GM13976 (cell line): Measurements from ENCODE around the gene CDH12.

Experiments
- DNase-seq: peaks from one replicate; pipeline ENCODE4 v3.0.0; 2012; ENCODE audit warnings: low spot score
- in situ Hi-C: fragments of 300-500 bp; cut with MboI; formaldehyde crosslinking; loops from one replicate; pipeline ENCODE4 v1.12.0; 2022; ENCODE audit warnings: low sequenced_read_pairs, mixed read lengths, inconsistent platforms; ENCODE audit not compliant: unreplicated experiment
- TF ChIP-seq, protein P1 (sequence below): IDR thresholded peaks from 2 replicates; pipeline ENCODE4 v1.5.1; 2012; ENCODE audit warnings: borderline replicate concordance, mild to moderate bottlenecking; ENCODE audit not compliant: insufficient read depth; ENCODE audit errors: extremely low read depth, missing control alignments, control extremely low read depth

The CDH12 gene

DNA sequence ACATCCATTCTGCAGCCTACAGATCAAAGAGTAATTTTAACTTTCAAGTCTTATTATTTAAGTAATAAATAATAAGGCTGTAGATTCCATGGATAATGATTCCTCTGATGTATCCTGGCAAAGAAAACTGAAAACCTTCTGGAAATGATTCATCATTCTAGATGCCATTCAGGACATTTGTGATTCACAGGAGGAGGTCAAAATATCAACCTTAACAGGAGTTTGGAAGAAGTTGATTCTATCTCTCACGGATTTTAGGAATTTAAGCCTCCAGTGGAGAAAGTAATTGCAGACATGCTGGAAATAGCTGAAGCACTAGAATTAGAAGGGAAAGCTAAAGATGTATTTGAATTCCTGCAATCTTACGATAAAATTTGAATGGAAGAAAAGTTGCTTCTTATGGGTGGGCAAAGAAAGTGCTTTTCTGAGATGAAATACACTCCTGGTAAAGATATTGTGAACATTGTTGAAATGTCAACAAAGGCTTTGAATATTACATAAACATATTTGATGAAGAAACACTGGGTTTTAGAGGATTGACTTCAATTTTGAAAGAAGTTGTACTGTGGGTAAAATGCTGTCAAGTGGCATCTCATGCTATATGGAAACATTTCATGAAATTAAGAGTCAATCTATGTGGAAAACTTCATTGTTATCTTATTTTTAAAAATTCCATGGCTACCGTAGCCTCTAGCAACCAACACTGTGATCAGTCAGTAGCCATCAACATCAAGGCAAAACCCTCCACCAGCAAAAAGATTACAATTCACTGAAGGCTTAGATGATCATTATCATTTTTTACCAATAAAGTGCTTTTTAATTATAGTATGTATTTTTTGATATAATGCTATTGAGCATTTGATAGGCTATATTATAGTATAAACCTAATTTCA, 1141.0 kb downstream of the CDH12 start:
- TF ChIP-seq, protein P1, sequence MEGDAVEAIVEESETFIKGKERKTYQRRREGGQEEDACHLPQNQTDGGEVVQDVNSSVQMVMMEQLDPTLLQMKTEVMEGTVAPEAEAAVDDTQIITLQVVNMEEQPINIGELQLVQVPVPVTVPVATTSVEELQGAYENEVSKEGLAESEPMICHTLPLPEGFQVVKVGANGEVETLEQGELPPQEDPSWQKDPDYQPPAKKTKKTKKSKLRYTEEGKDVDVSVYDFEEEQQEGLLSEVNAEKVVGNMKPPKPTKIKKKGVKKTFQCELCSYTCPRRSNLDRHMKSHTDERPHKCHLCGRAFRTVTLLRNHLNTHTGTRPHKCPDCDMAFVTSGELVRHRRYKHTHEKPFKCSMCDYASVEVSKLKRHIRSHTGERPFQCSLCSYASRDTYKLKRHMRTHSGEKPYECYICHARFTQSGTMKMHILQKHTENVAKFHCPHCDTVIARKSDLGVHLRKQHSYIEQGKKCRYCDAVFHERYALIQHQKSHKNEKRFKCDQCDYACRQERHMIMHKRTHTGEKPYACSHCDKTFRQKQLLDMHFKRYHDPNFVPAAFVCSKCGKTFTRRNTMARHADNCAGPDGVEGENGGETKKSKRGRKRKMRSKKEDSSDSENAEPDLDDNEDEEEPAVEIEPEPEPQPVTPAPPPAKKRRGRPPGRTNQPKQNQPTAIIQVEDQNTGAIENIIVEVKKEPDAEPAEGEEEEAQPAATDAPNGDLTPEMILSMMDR, result no peak
- in situ Hi-C loops, result no loop called here
- DNase-seq, result no peak

GRCh38 chr5:21709770-21710169, 1143.4 kb downstream of the CDH12 start:
- in situ Hi-C loops, result no loop called here
- TF ChIP-seq, protein P1, result no peak
- DNase-seq, result no peak

DNA sequence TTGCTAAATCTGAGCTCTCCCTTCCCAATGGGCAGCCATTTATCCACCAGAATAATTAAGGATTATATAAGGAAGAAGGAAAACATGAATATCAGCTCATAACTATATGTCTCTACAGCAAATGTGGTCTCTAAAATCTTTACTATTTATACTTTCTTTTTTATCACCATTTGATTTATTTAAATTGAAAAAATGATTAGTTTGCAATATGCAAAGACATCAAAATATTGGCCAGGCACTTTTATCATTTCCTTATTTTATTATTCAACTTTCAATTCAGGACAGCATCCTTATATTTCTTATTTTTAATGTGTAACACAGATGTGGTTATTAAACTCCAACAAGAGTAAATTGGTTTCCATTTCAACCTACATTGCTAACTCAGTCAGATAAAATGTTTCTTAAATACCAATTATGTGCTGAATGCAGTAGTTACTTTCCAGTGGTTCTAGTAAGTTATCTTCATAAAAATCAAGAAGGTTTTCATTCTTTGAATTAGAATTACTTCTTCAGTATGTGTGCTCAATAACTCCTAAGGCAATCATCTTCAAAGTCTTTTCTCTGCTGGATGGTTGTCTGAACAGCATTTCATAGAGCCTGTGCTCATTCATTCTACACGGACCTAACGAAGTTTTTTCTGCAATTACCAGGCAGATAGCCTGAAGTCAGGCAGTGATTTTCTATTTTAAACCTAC, 1148.0 kb downstream of the CDH12 start:
- in situ Hi-C loops, result no loop called here
- TF ChIP-seq, protein P1, result no peak
- no peak for DNase-seq

DNA sequence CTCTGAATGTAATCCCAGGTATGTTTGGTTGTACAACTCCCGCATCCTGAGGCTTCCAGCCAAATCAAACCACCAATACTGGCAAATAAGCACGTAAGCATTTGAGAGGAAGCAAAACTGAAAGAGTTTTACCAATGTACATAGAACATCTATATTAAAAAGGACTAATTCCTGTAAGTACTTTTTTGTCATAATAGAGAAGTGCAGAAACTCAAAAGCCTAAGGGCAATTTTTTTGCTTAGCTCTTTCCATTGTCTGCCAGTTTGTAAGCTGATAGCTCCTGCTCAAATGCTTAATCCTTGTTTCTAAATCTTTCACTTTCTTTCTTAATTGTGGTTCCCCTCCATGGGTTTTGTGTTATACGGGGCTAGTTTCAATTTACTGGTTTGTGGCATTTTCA, 1151.8 kb downstream of the CDH12 start:
- in situ Hi-C loops, result no loop called here
- TF ChIP-seq, protein P1, result no peak
- DNase-seq, result no peak
